Suprapubic skin (tissue), 3 donors: ENCODE measurements around the gene ITPR2.

Source experiments
- POLR2AphosphoS5 ChIP-seq, 3 donors: sonication (generic); formaldehyde crosslinking; IDR thresholded peaks; one replicate each; pipeline ENCODE4 v1.6.1; 2017; ENCODE audit warnings: antibody characterized with exemption in 3 of 3
- TF ChIP-seq, protein P1 (sequence below), 2 donors: fragments of 200-600 bp in 1 of 2; fragments of 450-650 bp in 1 of 2; sonication (generic) in 1 of 2; IDR thresholded peaks; one replicate each; pipeline ENCODE4 v1.5.1; 2016 to 2019; ENCODE audit warnings: antibody characterized with exemption in 2 of 2, mild to moderate bottlenecking in 1 of 2, moderate library complexity in 1 of 2

GRCh38 chr12:26627335-26627734 is 205.7 kb downstream of the ITPR2 start:
- TF ChIP-seq POLR2AphosphoS5 (IDR thresholded peaks at IDR 0.05): no peak
- TF ChIP-seq, protein P1, sequence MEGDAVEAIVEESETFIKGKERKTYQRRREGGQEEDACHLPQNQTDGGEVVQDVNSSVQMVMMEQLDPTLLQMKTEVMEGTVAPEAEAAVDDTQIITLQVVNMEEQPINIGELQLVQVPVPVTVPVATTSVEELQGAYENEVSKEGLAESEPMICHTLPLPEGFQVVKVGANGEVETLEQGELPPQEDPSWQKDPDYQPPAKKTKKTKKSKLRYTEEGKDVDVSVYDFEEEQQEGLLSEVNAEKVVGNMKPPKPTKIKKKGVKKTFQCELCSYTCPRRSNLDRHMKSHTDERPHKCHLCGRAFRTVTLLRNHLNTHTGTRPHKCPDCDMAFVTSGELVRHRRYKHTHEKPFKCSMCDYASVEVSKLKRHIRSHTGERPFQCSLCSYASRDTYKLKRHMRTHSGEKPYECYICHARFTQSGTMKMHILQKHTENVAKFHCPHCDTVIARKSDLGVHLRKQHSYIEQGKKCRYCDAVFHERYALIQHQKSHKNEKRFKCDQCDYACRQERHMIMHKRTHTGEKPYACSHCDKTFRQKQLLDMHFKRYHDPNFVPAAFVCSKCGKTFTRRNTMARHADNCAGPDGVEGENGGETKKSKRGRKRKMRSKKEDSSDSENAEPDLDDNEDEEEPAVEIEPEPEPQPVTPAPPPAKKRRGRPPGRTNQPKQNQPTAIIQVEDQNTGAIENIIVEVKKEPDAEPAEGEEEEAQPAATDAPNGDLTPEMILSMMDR (IDR thresholded peaks at IDR 0.05): no peak
